HL-60/S4 treated with retinoic acid at 250 ng/mL for 4 days and 3 days (cell line): ENCODE results near the gene AGO1.

Source experiments
- in situ Hi-C: fragments of 300-500 bp; cut with MboI; formaldehyde crosslinking; loops from 2 replicates; pipeline ENCODE4 v1.7.0; 2022; ENCODE audit warnings: low sequenced_read_pairs

Gene AGO1

DNA sequence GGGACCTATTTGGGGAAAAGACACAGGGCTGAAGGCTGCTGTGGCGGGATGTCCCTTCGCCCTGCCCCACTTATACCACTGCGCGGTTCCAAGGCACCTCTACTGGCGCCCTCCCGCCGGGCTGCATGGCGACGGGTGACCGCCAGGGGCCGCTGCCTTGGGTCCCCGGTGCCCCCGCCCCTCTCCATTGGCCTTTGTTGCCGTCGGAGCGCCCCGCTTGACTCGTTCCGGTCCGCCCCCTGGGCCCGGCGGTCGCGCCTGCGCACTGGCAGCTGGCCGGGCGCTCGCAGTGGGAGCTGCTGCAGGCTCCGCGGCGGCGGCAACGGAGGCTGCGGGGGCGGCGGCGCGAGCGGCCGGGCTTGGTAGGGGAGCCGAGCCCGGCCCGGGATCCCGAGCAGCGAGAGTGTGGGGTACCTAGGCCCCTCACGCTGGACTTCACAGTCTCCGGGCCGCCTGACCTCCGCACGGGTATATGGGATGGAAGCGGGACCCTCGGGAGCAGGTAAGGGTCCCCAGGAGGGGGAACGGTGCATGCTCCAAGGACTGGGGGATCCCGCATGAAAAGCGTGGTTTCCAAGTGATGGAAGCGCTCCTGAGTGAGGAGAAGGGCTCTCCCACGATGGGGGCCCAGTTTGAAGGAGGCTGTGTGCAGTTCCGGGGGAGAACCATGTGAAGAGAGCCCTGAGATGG, at the start of gene AGO1:
AGO1 (plus strand) TSS at position 265 of the 690 bp plus-strand sequence; CDS start at position 478, 213 bp downstream.
- in situ Hi-C loops: no loop called here

DNA sequence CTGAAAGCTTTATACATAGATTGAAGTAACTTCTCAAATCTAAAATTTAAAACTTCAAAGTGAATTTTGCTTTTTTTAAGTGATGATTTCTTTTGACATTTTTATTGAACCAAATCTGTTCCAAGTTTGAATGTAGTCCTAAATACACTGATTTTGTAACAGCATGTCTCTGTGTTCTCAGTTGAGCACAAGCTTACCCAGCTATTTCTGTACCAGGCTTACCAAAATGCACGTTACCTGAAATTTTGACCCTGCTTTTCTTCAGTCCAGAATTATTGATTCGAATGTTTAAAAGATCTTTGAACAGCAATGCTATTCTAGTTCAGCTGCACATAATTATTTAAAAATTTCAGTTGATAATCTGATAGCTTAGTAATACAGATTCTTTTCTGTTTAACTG, 49.6 kb upstream of the AGO1 start:
- in situ Hi-C loops: no loop called here

DNA sequence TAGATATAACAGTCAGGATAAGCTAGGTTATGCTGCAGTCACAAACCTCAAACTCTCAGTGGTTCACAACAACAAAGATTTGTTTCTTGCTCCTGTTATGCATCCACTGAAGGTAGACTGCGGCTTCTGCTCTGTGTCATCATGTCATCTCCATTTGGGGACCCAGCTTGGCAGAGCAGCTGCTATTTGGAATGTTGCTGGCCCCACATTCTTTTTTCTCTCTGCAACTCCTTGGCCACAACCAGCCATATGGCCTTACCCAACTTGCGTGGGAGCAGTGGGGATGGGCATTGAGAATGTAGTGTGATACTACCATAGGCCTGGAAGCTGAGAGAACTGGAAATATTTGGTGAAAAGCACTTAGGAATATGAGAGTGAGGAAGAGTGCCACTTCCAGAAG, 48.8 kb upstream of the AGO1 start:
- in situ Hi-C loops: no loop called here

DNA sequence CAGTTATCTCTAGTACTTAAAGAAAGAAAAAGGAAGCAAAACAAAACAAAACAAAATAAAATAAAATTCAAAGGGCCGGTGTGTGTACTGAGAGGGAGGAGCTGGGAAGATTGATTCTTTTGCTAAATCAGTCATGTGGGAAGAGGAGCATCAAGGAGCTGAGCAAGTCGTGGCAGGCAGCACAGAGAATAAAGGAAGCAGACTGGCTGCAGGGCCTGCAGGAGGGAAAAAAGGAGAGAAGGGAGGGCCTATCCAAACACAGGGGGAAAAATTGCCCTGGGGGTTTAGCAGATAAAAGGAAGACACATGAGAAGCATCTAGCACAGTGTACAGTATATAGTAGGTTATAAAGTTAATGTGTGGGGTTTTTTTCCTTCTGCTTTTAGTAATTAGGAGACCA, 47.6 kb upstream of the AGO1 start:
- in situ Hi-C loops: no loop called here

DNA sequence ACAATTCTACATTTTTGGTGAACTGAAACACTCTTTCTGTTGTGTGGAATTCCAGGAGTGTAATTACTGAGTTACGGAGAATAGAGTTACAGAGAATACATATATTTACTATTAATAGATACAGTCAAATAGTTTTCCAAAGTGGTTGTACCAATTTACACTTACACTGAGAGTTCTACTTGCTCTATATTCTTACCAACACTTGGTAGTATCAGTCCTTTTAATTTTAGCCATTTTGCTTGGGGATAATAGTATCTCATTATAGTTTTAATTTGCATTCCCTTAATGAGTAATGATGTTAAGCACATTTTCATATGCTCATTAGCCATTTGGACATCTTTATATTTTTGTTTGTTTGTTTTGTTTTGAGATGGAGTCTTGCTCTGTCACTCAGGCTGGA, 46.3 kb upstream of the AGO1 start:
- in situ Hi-C loops: no loop called here

GRCh38 chr1:35838693-35839245, 44.2 kb upstream of the AGO1 start:
- in situ Hi-C loops: no loop called here

- in situ Hi-C loops: no loop called here
These were observed 38.2 kb upstream of the AGO1 start for GRCh38 chr1:35844826-35845225.

DNA sequence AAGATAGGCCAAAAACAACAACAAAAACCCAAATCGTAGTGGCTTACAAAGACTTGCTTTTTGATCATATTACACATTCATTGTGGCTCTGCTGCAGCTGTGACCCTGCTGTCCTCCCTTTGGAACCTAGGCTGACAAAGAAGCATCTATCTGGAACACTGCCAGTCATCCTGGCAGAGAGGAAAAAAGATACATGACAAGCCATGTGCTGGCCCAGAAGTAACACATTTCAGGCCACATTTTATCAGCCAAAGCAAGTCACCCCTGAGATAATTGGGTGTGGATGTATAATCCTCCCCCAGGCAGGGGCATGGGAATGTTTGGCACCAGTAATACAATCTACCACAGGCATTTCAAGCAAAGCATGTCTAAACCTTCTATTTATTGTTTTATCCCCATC, 37.2 kb upstream of the AGO1 start:
- in situ Hi-C loops: no loop called here

DNA sequence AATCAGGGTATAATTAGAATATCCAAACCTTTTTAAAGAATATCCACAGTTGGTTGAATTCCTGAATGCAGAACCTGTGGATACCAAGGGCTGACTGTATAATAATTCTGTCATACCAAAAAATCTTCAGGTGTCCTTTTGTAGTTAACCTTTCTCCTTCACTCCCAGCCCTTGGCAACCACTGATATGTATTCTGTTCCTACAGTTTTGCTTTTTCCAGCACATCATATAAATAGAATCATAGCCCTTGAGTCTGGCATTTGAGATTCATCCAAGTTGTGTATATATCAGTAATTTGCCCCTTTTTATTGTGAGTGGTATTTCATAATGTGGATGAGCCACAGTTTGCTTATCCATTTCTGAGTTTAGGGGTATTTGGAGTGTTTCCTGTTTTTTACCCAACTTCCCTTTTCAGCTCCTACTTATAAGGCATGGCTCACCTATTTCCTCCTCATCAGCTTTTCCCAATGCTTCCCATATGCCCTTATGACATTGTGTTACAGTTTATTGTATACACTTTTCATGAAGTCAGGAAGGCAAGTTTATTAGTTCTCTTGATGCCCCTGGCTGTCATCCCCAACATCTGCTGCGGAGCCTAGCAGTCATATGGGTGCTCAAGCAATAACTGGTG, 35.0 kb upstream of the AGO1 start:
- in situ Hi-C loops: no loop called here

DNA sequence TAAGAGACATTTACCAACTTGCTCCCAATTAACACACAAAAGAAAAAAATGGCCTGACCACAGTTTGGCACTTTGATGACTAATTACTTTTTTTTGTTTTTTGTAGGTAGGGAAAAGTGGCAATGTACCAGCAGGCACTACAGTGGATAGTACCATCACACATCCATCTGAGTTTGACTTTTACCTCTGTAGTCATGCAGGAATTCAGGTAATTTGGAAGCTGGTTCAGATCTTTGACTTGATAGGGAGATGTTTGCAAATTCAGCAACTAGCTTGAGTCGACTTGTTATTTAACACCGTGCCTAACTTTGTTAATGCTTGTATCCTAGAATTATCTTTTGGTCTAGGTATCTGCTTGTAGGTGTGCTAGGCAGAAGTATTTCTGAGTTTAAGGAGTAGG, 33.0 kb upstream of the AGO1 start:
- in situ Hi-C loops: no loop called here

DNA sequence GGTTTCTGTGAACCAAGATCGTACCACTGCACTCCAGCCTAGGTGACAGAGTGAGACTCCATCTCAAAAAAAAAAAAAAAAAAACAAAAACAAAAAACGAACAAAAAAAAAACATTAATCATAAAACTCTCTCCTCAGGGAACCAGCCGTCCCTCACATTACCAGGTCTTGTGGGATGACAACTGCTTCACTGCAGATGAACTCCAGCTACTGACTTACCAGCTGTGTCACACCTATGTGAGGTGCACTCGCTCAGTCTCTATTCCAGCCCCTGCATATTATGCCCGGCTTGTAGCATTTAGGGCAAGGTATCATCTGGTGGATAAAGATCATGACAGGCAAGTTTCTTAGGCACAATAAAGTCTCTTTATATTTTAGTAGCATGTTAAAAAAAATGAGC, 32.3 kb upstream of the AGO1 start:
- in situ Hi-C loops: no loop called here

GRCh38 chr1:35851132-35851869, 31.7 kb upstream of the AGO1 start:
- in situ Hi-C loops: no loop called here

GRCh38 chr1:35852241-35852640, 30.8 kb upstream of the AGO1 start:
- in situ Hi-C loops: no loop called here

DNA sequence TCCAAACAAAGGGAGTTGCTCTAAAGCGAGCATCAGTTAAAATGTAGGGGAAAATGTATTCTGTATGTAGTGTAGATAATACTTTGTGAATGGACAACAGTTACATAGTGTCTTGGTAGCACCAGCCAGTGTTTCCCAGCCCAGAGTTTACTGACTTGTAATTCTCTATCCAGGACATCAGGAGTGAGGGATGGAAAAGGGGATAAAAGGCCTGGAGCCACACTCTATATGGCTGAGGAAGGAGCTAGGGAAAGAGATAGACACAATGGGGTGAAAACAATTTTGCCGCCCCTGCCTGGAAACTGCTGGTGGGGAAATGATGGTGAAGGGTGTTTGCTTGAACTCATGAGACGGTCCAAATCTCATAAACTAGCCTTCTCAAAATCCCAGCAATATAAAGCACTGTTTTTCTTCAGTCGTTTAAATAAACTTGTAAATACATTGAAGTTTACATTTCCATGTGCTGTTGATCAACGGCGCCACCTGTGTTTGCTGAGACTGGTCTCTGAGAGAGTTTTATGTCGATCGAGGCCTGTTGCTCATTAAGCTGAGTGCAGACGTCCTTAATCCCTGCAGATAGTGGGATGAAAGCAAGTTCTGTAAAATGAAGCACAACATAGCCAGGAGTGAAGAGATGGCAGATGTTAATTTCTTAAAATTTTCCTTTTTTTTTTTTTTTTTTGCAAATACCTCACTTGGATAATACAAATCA, 27.9 kb upstream of the AGO1 start:
- in situ Hi-C loops: no loop called here

GRCh38 chr1:35856964-35857363, 26.0 kb upstream of the AGO1 start:
- in situ Hi-C loops: no loop called here

DNA sequence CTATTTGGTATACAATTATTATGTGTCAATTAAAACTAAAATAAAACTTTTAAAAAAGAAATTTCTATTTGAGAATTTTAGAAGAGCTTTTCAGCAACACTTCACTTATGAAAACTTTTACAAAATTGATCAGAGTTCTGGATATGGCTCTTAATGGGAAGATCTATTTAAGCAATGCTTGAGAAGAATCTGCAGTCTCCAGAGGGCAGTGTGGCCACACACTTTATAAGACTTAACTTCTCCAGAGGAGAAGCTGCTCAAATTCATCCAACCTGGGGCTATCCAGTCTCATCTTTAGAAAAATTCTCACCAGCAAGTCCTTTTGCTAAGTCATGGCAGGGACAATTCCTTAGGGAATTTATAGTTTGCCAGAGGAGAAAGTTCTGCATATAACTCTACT, 25.2 kb upstream of the AGO1 start:
- in situ Hi-C loops: no loop called here

DNA sequence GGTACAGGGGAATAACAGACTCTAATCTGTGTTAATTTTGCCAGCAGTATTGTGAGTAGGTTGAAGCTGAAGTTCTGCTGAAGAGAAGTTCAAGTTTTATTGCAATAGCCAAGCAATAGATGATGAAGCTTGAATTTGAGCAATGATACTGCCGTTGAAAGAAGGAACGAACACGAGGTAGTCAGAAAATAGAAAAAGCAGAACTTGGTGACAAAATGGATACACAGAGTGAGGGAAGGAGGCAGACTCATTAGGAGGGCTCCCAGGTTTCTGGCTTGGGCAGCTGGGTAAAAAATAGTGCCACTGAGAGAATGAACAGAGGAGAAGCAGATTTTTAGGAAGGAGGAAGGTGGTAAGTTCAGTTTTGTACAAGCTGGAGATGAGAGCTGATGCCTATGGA, 22.3 kb upstream of the AGO1 start:
- in situ Hi-C loops: no loop called here

DNA sequence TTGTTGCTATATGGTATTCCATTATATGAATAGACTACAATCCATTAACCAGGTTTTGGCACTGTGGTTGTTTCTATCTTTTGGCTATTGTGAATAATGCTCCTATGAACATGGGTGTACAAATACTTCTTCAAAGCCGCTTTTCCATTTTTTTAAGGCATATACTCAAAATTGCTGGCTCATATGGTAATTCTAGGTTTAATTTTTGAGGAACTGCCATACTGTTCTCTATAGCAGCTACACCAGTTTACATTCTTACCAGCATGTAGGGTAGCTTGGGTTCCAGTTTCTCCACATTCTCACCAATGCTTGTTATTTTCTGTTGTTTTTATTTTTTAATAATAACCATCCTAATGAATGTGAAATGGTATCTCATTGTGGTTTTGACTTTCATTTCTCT, 19.9 kb upstream of the AGO1 start:
- in situ Hi-C loops: no loop called here

DNA sequence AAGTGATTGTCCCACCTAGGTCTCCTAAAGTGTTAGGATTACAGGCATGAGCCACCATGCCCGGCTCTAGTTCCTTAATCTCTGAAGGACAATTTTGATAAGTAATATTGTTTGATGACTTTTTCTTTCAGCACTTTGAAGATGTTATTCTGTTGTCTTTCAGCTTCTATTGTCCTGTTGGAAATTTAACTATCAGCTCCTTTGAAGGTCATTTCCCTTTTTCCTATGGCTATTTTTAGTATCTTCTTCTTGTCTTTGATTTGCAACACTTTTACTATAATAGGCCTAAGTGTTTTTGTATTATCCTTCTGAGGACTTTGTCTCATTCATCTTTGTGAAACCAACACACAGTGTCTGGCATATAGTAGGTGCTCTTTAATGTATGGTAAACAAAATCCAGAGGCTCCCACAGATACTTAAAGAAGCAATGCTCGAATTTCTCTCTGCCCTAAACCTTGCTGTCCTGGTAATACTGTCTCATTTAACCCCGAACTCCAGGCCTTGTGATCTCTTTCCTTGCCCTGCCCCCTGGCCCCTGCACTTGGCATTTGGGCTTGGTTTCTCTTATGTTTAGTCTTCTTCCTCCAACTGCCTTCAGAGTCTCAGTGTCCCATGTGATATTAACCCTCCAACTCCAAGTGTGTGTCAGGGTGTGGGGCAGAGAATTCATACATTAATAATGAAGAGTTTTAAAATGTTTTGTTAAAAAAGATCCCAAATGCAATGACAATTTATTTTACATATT, 19.0 kb upstream of the AGO1 start:
- in situ Hi-C loops: no loop called here

DNA sequence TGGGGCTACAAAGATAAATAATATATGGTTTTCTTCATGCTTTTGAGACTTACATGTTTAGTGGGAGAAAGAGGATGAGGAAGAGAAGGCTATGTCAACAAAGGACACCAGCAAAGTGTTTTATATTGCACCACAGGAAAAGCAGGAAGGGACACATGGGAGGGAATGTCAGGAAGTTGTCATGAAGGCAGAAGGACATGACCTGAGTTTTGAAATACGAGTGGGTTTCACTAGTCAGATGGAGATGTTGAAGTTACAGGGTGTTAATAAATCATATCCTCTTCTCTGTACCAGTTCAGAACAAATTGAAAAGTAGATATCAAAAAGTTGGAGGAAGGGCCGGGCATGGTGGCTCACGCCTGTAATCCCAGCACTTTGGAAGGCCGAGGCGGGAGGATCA, 18.2 kb upstream of the AGO1 start:
- in situ Hi-C loops: no loop called here

GRCh38 chr1:35866991-35867390, 16.0 kb upstream of the AGO1 start:
- in situ Hi-C loops: no loop called here
